Esophagus (tissue), 2 donors: Measurements from ENCODE around the gene CAPN12. TPM values are rescaled to one million over a fixed set of nuclear protein-coding genes. Genes with fewer than 3 reads are reported as not detected.
A peak's percentile ranks its signal among the peaks of the same experiment; 100 is the strongest.

Experiments
- H3K27ac ChIP-seq, 2 donors: one replicate each; pipeline ENCODE4 v1.5.1; 2013; ENCODE audit warnings: low read depth in 2 of 2, mild to moderate bottlenecking in 2 of 2, inconsistent platforms in 1 of 2, low read length in 1 of 2, moderate library complexity in 1 of 2
- H3K27me3 ChIP-seq, 2 donors: one replicate each; pipeline ENCODE4 v1.6.1; 2013; ENCODE audit warnings: low read length in 2 of 2, control low read depth in 1 of 2, mild to moderate bottlenecking in 1 of 2; ENCODE audit not compliant: insufficient read depth in 2 of 2, control insufficient read depth in 1 of 2
- H3K36me3 ChIP-seq, 2 donors: one replicate each; pipeline ENCODE4 v1.6.1; 2013; ENCODE audit warnings: low read length in 1 of 2; ENCODE audit not compliant: control insufficient read depth in 2 of 2, insufficient read depth in 2 of 2
- H3K4me1 ChIP-seq, 2 donors: one replicate each; pipeline ENCODE4 v1.6.1; 2013; ENCODE audit warnings: low read length in 1 of 2; ENCODE audit not compliant: control insufficient read depth in 2 of 2, insufficient read depth in 2 of 2
- H3K4me3 ChIP-seq, 2 donors: one replicate each; pipeline ENCODE4 v1.5.1; 2013; ENCODE audit warnings: low read length in 2 of 2, mild to moderate bottlenecking in 2 of 2, low read depth in 1 of 2, moderate library complexity in 1 of 2
- H3K9me3 ChIP-seq, 2 donors: one replicate each; pipeline ENCODE4 v1.6.1; 2013; ENCODE audit warnings: mild to moderate bottlenecking in 2 of 2, low read depth in 1 of 2, low read length in 1 of 2, moderate library complexity in 1 of 2; ENCODE audit not compliant: control insufficient read depth in 2 of 2, insufficient read depth in 1 of 2
- WGBS, 2 donors: extraction: QIAGEN DNeasy Blood & Tissue Kit; methylation state at CpG; one replicate each; pipeline ENCODE4 v1.1.7; 2013; 5-methylcytosine and 5-hydroxymethylcytosine counted together
- polyA plus RNA-seq, 2 donors: library from polyadenylated mRNA; stranded (reverse); fragments of 200-250 nt; gene quantifications; one replicate each; pipeline ENCODE4 v1.2.3, GENCODE V29; 2013
- donor health status: healthy with polysubstance abuse.
- donor health status: Bipolar disorder and iron deficiency.

The CAPN12 gene
- polyA plus RNA-seq, 2 donors = 4.1 to 12.3 TPM

DNA sequence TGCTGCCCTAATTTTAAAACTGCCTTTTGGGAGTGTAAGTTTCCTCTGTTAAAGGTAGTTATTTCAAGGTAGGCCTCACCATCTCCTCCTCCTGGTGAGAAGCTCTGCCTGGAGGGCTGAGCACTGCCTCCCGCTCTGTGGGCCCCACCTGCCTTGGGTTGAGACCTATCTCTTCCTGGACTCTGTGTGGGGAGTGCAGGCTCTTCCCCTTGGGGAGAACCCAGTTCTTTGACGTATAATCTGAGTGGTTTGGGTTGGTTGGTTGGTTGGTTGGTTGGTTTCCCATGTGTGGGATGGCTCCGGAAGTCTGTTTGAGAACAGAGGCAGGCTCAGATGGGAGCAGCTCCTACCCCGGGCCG is 57.8 kb downstream of the CAPN12 start:
- 55 to 64% methylated on average over 5 of the region's 5 CpGs for WGBS, 2 donors
- Histone ChIP-seq H3K4me1 (peaks cover 15 to 35% of the 10 kb centered on the region in 2 donors), H3K27ac (peak overlapping the region; percentile 98 to 100), H3K27me3 (no peaks in the 10 kb centered on the region), H3K36me3 (peaks cover 0 to under 1% of the 10 kb centered on the region in 2 donors), H3K4me3 (no peak overlapping the region), H3K9me3 (no peaks in the 10 kb centered on the region)

GRCh38 chr19:38685666-38686529 is 58.4 kb downstream of the CAPN12 start:
- H3K27me3 ChIP-seq = no peaks in the 10 kb centered on the region
- H3K4me3 ChIP-seq = no peak overlapping the region
- H3K27ac ChIP-seq = peak overlapping the region; percentile 98 to 100
- H3K36me3 ChIP-seq = peaks cover 0 to 5% of the 10 kb centered on the region in 2 donors
- WGBS, 2 donors = 21% methylated on average over 10 of the region's 10 CpGs
- H3K4me1 ChIP-seq = peaks cover 15 to 35% of the 10 kb centered on the region in 2 donors
- H3K9me3 ChIP-seq = no peaks in the 10 kb centered on the region

DNA sequence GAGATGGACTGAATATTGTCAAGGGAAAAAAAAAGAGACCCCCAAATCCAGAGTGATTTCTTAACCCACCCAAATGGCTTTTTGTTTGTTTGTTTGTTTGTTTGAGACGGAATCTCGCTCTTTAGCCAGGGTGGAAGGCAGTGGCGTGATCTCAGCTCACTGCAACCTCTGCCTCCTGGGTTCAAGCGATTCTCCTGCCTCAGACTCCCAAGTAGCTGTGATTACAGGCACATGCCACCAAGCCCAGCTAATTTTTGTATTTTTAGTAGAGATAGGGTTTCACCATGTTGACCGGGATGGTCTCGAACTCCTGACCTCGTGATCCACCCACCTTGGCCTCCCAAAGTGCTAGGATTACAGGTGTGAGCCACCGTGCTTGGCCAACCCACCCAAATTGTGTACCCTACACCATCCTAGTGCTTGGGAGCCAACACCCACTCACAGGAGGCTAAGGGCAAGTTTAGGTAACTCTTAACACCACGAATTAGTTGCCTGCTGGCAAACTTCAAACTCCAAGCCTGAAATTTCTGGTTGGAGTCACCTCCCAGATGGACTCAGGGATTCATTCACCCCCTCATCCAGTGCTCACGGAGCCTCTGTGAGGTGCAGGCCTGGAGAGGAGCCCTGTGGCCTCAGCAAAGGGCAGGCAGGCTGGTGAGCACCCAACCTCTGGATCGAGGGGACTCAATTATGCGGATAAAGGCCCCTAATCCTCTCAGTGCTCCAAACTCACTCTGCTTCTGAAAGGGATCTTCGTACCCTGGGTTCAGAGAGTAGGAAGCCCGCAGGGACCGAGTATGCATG is 59.2 kb downstream of the CAPN12 start:
- no peaks in the 10 kb centered on the region for H3K27me3 ChIP-seq
- H3K4me3 ChIP-seq = no peak overlapping the region
- no peaks in the 10 kb centered on the region for H3K9me3 ChIP-seq
- peak overlapping the region; percentile 98 to 100 for H3K27ac ChIP-seq
- peaks cover 15 to 39% of the 10 kb centered on the region in 2 donors for H3K4me1 ChIP-seq
- WGBS, 2 donors = 70 to 78% methylated on average over 15 of the region's 15 CpGs
- peaks cover 0 to 5% of the 10 kb centered on the region in 2 donors for H3K36me3 ChIP-seq

- Histone ChIP-seq H3K36me3 (peaks cover 0 to 5% of the 10 kb centered on the region in 2 donors), H3K27me3 (no peaks in the 10 kb centered on the region), H3K4me3 (no peak overlapping the region), H3K4me1 (peaks cover 15 to 39% of the 10 kb centered on the region in 2 donors), H3K27ac (peak overlapping the region; percentile 98 to 100), H3K9me3 (no peaks in the 10 kb centered on the region)
- 21 to 30% methylated on average over 7 of the region's 7 CpGs for WGBS, 2 donors
These were observed 60.0 kb downstream of the CAPN12 start for GRCh38 chr19:38684078-38684861.

DNA sequence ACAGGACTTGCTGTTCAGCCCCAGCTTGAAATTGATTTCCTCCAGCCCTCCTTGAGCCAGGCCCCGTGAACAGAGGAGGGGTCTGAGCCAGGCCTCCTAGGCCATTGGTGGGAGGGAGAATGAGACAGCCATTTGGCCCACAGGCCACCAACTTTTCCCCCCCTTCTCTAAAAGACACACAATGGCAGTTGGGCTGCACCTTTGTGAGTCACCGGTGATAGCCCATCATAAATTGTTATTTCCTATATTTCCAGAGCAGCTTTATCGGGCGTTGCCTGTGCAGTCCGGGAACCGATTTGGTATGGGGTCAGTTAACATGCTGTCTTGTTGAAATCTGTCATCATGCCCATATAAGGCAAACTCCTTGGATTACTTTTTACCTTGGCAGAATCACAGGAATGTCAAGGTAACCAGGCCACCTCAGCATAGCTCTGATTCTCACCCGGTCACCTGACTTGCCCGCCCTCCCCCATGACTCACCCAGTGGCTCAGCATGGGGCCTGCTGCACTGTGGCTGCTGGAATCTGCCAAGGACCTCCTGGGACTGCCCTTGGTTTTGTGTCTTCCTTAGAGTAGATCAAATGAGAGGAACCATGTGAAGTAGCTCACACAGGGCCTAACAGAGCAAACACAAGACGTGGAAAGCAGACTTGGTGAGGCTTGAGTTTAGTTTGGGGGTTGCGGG is 60.7 kb downstream of the CAPN12 start:
- no peak overlapping the region for H3K4me3 ChIP-seq
- H3K27ac ChIP-seq = peak overlapping the region; percentile 98 to 100
- no peaks in the 10 kb centered on the region for H3K9me3 ChIP-seq
- H3K4me1 ChIP-seq = peaks cover 15 to 39% of the 10 kb centered on the region in 2 donors
- 16 to 26% methylated on average over 10 of the region's 10 CpGs for WGBS, 2 donors
- peaks cover 0 to 5% of the 10 kb centered on the region in 2 donors for H3K36me3 ChIP-seq
- no peaks in the 10 kb centered on the region for H3K27me3 ChIP-seq

GRCh38 chr19:38682872-38683392 is 61.3 kb downstream of the CAPN12 start:
- H3K9me3 ChIP-seq = no peaks in the 10 kb centered on the region
- peaks cover 0 to 5% of the 10 kb centered on the region in 2 donors for H3K36me3 ChIP-seq
- no peaks in the 10 kb centered on the region for H3K27me3 ChIP-seq
- WGBS, 2 donors = 73 to 80% methylated on average over 7 of the region's 7 CpGs
- peaks cover 15 to 39% of the 10 kb centered on the region in 2 donors for H3K4me1 ChIP-seq
- peak overlapping the region; percentile 98 to 100 for H3K27ac ChIP-seq
- H3K4me3 ChIP-seq = no peak overlapping the region

DNA sequence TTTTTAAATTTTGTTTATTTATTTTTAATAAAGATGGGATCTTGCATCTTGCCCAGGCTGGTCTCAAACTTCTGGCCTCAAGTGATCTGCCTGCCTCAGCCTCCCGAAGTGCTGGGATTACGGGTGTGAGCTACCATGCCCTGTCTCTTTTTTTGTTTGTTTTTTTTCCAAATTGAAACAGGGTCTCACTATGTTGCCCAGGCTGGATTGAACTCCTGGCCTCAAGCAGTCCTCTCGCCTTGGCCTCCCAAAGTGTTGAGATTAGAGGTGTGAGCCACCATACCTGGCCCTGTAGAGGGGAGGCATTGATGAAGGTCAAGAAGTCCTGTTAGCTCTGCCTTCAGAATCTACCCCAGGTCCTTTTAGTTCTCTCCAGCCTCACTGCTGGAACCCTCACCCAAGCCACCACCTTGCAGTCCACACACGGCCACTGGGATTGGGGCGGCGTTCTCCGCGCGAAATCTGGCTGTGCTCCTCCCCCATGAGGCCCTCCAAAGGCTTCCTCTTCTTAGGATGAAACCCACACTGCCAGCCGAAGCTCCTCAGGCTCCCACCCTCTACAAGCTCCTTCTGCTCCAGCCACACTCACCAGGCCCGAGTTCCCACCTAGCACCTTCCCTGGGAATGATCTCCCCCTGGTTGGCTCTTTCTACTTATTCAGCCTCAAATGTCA is 61.9 kb downstream of the CAPN12 start:
- Histone ChIP-seq H3K27ac (peak overlapping the region; percentile 98 to 100), H3K36me3 (peaks cover 0 to 5% of the 10 kb centered on the region in 2 donors), H3K4me3 (no peak overlapping the region), H3K4me1 (peaks cover 15 to 39% of the 10 kb centered on the region in 2 donors), H3K9me3 (no peaks in the 10 kb centered on the region), H3K27me3 (no peaks in the 10 kb centered on the region)
- WGBS, 2 donors = 93 to 95% methylated on average over 11 of the region's 11 CpGs
